Fibroblast of lung (primary cell): ENCODE measurements around the gene NOP56.

Experiments used
- EZH2 ChIP-seq: IDR thresholded peaks from 2 replicates; pipeline ENCODE4 v1.5.1; 2012; ENCODE audit warnings: low read length, control low read depth, mild to moderate bottlenecking; ENCODE audit errors: missing control alignments
- TF ChIP-seq, protein P1 (sequence below), 2 donors: IDR thresholded peaks in 1 of 2; conservative IDR thresholded peaks in 1 of 2; 1 replicate in 1 of 2; 2 replicates in 1 of 2; pipeline ENCODE4 v1.5.1; 2011 to 2012; ENCODE audit warnings: low read length in 2 of 2, control low read depth in 1 of 2, inconsistent platforms in 1 of 2, low read depth in 1 of 2, mild to moderate bottlenecking in 1 of 2

DNA sequence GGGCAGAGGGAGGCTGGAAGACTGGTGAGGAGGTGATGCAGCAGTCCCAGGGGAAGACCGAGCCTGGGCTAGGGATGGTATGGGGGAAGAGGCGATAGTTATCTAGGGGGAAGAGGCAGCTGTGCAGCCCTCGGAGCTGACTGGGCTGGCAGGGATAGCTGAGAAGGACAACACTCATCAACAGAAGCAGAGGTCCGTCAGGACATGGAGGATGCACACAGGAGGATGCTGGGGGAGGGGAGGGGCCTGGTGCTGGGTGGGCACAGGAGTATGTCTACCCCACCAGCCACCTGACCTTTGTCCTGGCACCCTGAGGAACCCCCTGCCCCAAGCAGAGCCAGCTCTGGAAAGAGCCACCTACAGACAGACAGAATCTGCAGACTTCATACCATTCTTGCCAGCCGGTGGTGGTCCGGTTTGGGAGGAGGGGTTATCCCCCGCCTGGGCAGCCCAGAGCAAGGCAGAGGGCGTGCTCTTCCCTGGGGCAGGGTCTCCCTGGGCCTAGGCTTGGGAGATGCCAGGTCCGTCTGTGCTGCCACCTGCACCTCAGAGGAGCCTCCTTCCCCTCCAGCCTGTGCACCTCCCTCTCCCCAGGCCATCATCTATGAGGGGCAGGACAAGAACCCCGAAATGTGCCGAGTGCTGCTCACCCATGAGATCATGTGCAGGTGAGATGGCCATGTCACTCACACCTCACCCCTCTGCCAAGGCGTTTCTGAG, 55.1 kb downstream of the NOP56 start:
- TF ChIP-seq, protein P1, sequence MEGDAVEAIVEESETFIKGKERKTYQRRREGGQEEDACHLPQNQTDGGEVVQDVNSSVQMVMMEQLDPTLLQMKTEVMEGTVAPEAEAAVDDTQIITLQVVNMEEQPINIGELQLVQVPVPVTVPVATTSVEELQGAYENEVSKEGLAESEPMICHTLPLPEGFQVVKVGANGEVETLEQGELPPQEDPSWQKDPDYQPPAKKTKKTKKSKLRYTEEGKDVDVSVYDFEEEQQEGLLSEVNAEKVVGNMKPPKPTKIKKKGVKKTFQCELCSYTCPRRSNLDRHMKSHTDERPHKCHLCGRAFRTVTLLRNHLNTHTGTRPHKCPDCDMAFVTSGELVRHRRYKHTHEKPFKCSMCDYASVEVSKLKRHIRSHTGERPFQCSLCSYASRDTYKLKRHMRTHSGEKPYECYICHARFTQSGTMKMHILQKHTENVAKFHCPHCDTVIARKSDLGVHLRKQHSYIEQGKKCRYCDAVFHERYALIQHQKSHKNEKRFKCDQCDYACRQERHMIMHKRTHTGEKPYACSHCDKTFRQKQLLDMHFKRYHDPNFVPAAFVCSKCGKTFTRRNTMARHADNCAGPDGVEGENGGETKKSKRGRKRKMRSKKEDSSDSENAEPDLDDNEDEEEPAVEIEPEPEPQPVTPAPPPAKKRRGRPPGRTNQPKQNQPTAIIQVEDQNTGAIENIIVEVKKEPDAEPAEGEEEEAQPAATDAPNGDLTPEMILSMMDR (conservative IDR thresholded peaks at IDR 0.05 in 1 of 2, IDR thresholded peaks at IDR 0.05 in 1 of 2; ENCODE audit: low read depth in 1 of 2, low read length in 2 of 2): no peak
- no peak for TF ChIP-seq EZH2
